Heart left ventricle (tissue), 16 donors: ENCODE results near the gene BEND6. TPM values are rescaled to one million over a fixed set of nuclear protein-coding genes. Genes with fewer than 3 reads are reported as not detected.

Experiments
- ATAC-seq, 4 donors: fragments of 200-7000 bp; cut with Tn5 transposase; one replicate each; pipeline ENCODE4 v1.9.1; 2020 to 2022; ENCODE audit warnings: moderate library complexity in 4 of 4, mild to moderate bottlenecking in 3 of 4, moderate number of reproducible peaks in 1 of 4
- DNase-seq, 5 donors: peaks; one replicate each; pipeline ENCODE4 v3.0.0-alpha.2; 2020
- H3K27ac ChIP-seq, 12 donors: fragments of 200-600 bp; sonication (generic) in 4 of 12; one replicate each; pipeline versions ENCODE4 v1.5.0 to v1.8.0; 2016 to 2022; ENCODE audit warnings: mild to moderate bottlenecking in 2 of 12
- H3K27me3 ChIP-seq, 9 donors: fragments of 200-600 bp; sonication (generic) in 2 of 9; one replicate each; pipeline versions ENCODE4 v1.5.1 to v1.8.0; 2016 to 2022; ENCODE audit warnings: mild to moderate bottlenecking in 3 of 9
- H3K36me3 ChIP-seq, 9 donors: fragments of 200-600 bp; sonication (generic) in 2 of 9; one replicate each; pipeline versions ENCODE4 v1.5.0 to v1.8.0; 2018 to 2022; ENCODE audit warnings: mild to moderate bottlenecking in 2 of 9
- H3K4me1 ChIP-seq, 12 donors: fragments of 200-600 bp; sonication (generic) in 4 of 12; one replicate each; pipeline versions ENCODE4 v1.5.0 to v1.8.0; 2016 to 2022; ENCODE audit warnings: mild to moderate bottlenecking in 3 of 12
- H3K4me3 ChIP-seq, 12 donors: fragments of 200-600 bp; sonication (generic) in 4 of 12; one replicate each; pipeline versions ENCODE4 v1.5.0 to v1.8.0; 2017 to 2022; ENCODE audit warnings: mild to moderate bottlenecking in 9 of 12, moderate library complexity in 4 of 12
- H3K9me3 ChIP-seq, 12 donors: fragments of 200-600 bp; sonication (generic) in 4 of 12; one replicate each; pipeline versions ENCODE4 v1.5.0 to v1.8.0; 2016 to 2022; ENCODE audit warnings: mild to moderate bottlenecking in 1 of 12
- POLR2A ChIP-seq, 2 donors: fragments of 450-650 bp; IDR thresholded peaks; one replicate each; pipeline ENCODE4 v1.6.1; 2017; ENCODE audit warnings: antibody characterized with exemption in 2 of 2, mild to moderate bottlenecking in 2 of 2, moderate library complexity in 2 of 2
- WGBS, 4 donors: extraction: QIAGEN DNeasy Blood & Tissue Kit in 2 of 4; methylation state at CpG; one replicate each; pipeline versions ENCODE4 v1.1.5 to v1.1.7; 2013 to 2018; 5-methylcytosine and 5-hydroxymethylcytosine counted together
- intact Hi-C, 10 donors: fragments of 100-400 bp; cut with DNase I; formaldehyde crosslinking; loops; one replicate each; pipeline versions ENCODE4 v1.11.1 to v1.14.2; 2022
- polyA plus RNA-seq, 2 donors: library from polyadenylated mRNA; stranded (reverse); fragments of 200-250 nt; gene quantifications; one replicate each; pipeline ENCODE4 v1.2.3, GENCODE V29; 2013
- total RNA-seq, 9 donors: library from RNA; depleted of rRNA in 2 of 9; stranded (reverse); fragments of >200 nt in 2 of 9; fragmentation: NEBNext Ultra II Directional in 3 of 9; extraction: Animal tissue kit (Norgen Biotek cat#: 25700) in 3 of 9; gene quantifications; one replicate each; pipeline versions ENCODE4 v1.1.0 to v1.2.4, GENCODE V29; 2016 to 2023
- TF ChIP-seq, protein P1 (sequence below), 12 donors: fragments of 200-600 bp; sonication (generic) in 4 of 12; IDR thresholded peaks; one replicate each; pipeline versions ENCODE4 v1.5.0 to v1.8.0; 2018 to 2022; ENCODE audit warnings: antibody characterized with exemption in 12 of 12, mild to moderate bottlenecking in 5 of 12
- donor health status: ischemic (EF 13 %, LVEDD 7.1; RV severe dilation, severe dysfunction).
- donor health status: healthy with polysubstance abuse.
- donor health status: DM: no; HTN: yes; CAD: no.
- donor health status: DM: no; HTN: no; CAD: no.
- donor health status: ischemic (EF 25% LVEDD 6.9; RV normal size, moderate dysfunction).
- donor health status: ischemic (EF 25% LVEDD 5.7; RV mildly dilated, moderate dysfunction).
- donor health status: healthy.
- donor health status: DM: yes; HTN: yes; CAD: no.
- donor health status: ischemic (EF 35%, LVEDD 5.7; RV mildly dilated, moderate dysfunction).
- donor health status: nonischemic (EF 11% LVEDD 7.7; RV severe dilation, severe dysfunction).
- donor health status: DM: yes; HTN: yes; CAD: no.
- donor health status: PGD.
- donor health status: ischemic (EF 29% LVEDD 5.4; RV normal size, mild dysfunction).
- donor health status: nonischemic (EF 23%, LVEDD 6.1; RV moderate dilation, normal function).

The BEND6 gene
- total and polyA plus RNA-seq, 11 donors: 0.14 to 2.2 (median 0.41) TPM; not detected in 1

- no peak for ATAC-seq
- peaks cover 0 to 5% (median 0%) of the 10 kb centered on the region in 12 donors for H3K4me1 ChIP-seq
These were observed 45.6 kb upstream of the BEND6 start for GRCh38 chr6:56909115-56909907.

GRCh38 chr6:56911847-56912246, 43.1 kb upstream of the BEND6 start:
- TF ChIP-seq POLR2A (IDR thresholded peaks at IDR 0.05): no peak
- TF ChIP-seq, protein P1, sequence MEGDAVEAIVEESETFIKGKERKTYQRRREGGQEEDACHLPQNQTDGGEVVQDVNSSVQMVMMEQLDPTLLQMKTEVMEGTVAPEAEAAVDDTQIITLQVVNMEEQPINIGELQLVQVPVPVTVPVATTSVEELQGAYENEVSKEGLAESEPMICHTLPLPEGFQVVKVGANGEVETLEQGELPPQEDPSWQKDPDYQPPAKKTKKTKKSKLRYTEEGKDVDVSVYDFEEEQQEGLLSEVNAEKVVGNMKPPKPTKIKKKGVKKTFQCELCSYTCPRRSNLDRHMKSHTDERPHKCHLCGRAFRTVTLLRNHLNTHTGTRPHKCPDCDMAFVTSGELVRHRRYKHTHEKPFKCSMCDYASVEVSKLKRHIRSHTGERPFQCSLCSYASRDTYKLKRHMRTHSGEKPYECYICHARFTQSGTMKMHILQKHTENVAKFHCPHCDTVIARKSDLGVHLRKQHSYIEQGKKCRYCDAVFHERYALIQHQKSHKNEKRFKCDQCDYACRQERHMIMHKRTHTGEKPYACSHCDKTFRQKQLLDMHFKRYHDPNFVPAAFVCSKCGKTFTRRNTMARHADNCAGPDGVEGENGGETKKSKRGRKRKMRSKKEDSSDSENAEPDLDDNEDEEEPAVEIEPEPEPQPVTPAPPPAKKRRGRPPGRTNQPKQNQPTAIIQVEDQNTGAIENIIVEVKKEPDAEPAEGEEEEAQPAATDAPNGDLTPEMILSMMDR (IDR thresholded peaks at IDR 0.05): no peak
- intact Hi-C loops: loop anchor here in 1 of 10 donors (5.0 kb wide), 1 partner anchor 40 kb away; no protein-coding TSS in a partner anchor

More at GRCh38 chr6:56909115-56909907, 45.6 kb upstream of the BEND6 start:
- 68 to 78% (median 76%) methylated on average over 4 of the region's 4 CpGs for WGBS, 4 donors
- no peaks in the 10 kb centered on the region for H3K36me3 ChIP-seq
- DNase-seq: no peak
- no peaks in the 10 kb centered on the region for H3K27me3 ChIP-seq
- no peak overlapping the region for H3K4me3 ChIP-seq
- no peaks in the 10 kb centered on the region for H3K9me3 ChIP-seq
- TF ChIP-seq, protein P1 (IDR thresholded peaks at IDR 0.05): no peak
- TF ChIP-seq POLR2A (IDR thresholded peaks at IDR 0.05): no peak
- H3K27ac ChIP-seq: no peak overlapping the region
- intact Hi-C loops: loop anchor here in 2 of 10 donors (5.0 to 10.0 kb wide), 2 partner anchors 43 to 45 kb away; partner anchors contain the start of gene BEND6 (in 1 of the 2)

DNA sequence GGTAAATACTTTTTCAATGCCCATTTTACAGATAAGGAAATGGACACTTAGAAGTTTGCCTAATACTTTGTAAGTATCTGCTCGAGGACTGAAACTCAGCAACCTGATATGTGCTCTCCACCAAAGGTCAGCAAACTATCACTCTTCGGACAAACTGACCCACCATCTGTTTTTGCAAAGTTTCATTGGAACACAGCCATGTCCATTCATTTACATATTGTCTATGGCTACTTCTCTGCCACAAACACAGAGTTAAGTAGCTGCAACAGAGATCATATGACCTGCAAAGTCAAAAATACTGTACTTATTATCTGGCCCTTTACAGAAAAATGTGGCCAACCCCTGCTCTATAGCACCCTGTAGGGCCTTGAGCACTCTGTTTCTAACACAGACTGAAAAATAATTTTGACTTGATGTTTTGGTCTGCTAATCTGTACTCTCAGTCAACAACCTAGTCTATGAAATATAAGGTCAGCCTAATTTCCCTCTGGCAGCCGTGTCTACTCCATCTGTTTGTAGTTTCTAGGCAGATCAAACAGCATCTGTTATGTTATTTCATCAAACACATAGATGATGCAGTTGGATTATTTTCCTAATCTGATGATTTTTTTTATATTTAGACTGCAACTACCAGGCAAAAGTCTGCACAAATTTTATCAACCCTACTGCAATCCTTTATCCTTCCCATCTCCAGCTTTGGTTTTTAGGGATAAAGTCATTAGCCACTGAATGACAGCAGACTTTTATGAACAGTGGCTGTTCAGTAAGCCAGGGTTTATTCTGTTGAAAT, 41.4 kb upstream of the BEND6 start:
- Histone ChIP-seq H3K9me3 (no peaks in the 10 kb centered on the region), H3K27me3 (no peaks in the 10 kb centered on the region), H3K27ac (peak overlapping the region in 1 of 12 donors; percentile 58), H3K4me1 (peaks cover 0 to 13% (median 0%) of the 10 kb centered on the region in 12 donors), H3K4me3 (no peak overlapping the region), H3K36me3 (no peaks in the 10 kb centered on the region)
- 41 to 49% (median 44%) methylated on average over 3 of the region's 3 CpGs for WGBS, 4 donors
- intact Hi-C loops: loop anchor here in 1 of 10 donors (5.0 kb wide), 1 partner anchor 39 kb away; no protein-coding TSS in a partner anchor
- TF ChIP-seq POLR2A (IDR thresholded peaks at IDR 0.05): no peak
- TF ChIP-seq, protein P1 (IDR thresholded peaks at IDR 0.05): no peak
- DNase-seq (no peak), ATAC-seq (no peak)

More at GRCh38 chr6:56911847-56912246, 43.1 kb upstream of the BEND6 start:
- DNase-seq (no peak), ATAC-seq (no peak)
- Histone ChIP-seq H3K4me3 (no peak overlapping the region), H3K36me3 (no peaks in the 10 kb centered on the region), H3K4me1 (peaks cover 0 to 13% (median 0%) of the 10 kb centered on the region in 12 donors), H3K9me3 (no peaks in the 10 kb centered on the region), H3K27ac (no peak overlapping the region), H3K27me3 (no peaks in the 10 kb centered on the region)
- WGBS, 4 donors: 71 to 76% (median 73%) methylated on average over 1 of the region's 1 CpG
